ENCODE data around the gene ZNF19.

GRCh38 chr16:71429581-71429980 lies 59.5 kb downstream of the ZNF19 start:
- TF ChIP-seq REST (IDR thresholded peaks at IDR 0.05) (no peak), CTCF (IDR thresholded peaks at IDR 0.05) (no peak), KDM5A (IDR thresholded peaks at IDR 0.05) (no peak), MAX (IDR thresholded peaks at IDR 0.05) (no peak), USF2 (IDR thresholded peaks at IDR 0.05) (no peak), RAD21 (conservative IDR thresholded peaks at IDR 0.05 in 1 of 2, IDR thresholded peaks at IDR 0.05 in 1 of 2) (no peak), POLR2A (IDR thresholded peaks at IDR 0.05; ENCODE audit: low read length) (no peak), BHLHE40 (IDR thresholded peaks at IDR 0.05; ENCODE audit: low read depth, low read length) (no peak), EHMT2 (IDR thresholded peaks at IDR 0.05; ENCODE audit: low read depth) (no peak)
